GM11168 (cell line): Measurements from ENCODE around the gene HBS1L.

Source experiments
- in situ Hi-C: fragments of 300-500 bp; cut with MboI; formaldehyde crosslinking; loops from one replicate; pipeline ENCODE4 v1.12.0; 2022; ENCODE audit warnings: low sequenced_read_pairs; ENCODE audit not compliant: unreplicated experiment

Gene HBS1L

DNA sequence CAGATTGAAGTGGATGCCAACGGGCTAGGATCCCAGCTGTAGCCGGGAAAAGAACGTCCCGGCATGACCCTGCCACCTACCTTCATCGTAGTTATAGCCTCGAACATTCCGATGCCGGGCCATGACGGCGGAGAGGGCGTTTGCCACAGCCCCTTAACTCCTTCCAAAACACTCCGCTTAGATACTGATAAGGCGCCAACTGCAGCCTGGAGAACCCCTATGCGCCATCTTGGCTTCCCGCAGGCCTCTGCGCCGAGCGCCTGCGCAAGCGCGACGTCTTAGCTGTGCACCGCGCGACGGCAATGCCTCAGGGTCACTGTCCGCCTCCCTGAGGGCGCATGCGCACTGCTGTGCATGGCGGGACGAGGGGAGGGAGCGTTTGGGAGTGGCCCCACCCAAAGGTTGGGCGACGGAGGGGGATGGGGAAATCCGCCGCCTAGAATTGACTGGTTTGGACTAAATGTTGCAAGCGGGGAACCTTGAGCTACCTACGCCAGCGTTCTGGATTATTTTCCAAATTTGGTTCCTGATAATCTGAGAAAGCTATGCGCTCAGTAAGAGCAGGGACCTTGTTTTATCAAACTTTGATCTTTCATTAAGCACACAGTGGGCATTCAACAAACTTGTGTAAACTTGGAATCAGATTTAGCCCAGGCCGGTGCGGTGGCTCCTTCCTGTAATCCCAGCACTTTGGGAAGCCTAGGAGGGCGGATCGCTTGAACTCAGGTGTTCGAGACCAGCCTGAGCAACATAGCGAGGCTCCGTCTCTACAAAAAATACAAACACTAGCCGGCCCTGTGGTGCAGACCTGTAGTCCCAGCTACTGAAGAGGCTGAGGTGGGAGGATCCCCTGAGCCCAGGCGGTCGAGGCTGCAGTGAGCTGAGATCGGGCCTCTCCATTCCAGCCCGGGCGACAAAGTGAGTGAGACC, at the start of gene HBS1L:
TSS of gene HBS1L (minus strand) at position 254 of the 930 bp plus-strand sequence. CDS start at position 123, 131 bp downstream.
- in situ Hi-C loops: no loop called here

- in situ Hi-C loops: no loop called here
Measured at GRCh38 chr6:135104199-135104598, 49.6 kb upstream of the HBS1L start.

GRCh38 chr6:135102191-135102590, 47.6 kb upstream of the HBS1L start:
- in situ Hi-C loops: no loop called here

DNA sequence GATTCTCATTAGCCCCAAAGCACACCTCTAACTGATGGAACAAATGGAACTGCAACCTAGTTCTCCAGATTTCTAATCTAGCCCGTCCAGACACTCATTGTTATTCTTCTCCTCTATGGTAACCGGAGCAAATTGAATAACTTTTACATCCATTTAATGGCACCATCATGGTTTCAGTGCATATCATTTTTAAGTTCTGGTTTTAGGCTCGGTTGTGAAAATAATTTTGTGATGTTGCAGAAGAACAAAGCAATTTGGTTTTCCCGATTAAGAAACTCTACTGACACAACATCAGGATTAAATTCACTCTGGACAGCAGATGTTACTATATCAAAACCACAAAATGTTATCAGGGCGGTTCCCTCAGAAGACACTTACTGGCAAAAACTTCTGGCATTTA, 42.5 kb upstream of the HBS1L start:
- in situ Hi-C loops: no loop called here

DNA sequence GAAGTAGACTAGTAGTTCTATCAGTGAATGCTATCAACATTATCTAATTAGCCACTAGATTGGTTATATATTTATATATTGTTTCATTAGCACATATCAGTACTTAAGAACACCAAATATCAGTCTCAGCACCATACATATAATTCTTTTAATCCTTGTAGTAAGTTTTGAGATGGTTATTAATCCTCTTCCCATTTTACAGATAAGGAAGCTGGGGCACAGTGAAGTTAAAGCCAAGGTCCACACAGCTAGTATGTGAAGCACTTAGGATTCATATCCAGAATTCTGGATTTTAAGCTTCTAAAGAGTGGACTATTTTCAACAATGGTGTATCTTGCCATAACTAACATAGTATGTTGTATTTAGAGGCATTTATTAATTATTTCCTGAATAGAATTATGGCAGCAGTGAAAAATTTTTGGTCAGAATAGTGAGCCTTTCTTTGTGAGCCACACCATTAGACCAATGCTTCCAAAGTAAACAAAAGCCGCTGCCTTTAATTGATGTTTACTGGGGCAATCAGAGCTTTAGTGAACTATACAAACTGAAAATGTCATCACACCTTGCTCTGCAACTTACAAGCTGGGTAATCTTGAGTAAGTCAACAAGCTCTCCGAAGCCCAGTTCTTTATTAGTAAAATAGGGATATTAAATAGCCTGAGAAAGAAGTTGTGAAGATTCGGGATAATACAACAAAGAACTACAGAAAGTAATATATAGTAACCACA, 41.9 kb upstream of the HBS1L start:
- in situ Hi-C loops: no loop called here

DNA sequence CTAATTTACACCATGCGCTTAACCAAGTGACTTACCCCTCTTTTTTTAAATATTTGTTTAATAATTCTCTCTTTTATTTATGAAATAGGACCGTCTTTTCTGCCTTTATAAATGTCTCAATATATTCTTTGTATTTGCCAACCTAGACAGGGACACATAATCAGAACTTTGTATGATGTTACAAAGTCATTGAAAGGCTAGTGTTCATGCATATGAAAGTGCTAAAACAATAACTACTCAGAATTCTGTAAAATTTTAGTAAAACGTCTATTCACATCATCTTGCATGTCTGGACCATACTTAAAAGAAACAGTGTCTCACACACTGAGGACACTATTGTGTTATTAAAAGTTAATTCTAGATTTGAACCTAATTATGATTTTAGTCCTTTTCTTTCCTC, 41.1 kb upstream of the HBS1L start:
- in situ Hi-C loops: no loop called here

DNA sequence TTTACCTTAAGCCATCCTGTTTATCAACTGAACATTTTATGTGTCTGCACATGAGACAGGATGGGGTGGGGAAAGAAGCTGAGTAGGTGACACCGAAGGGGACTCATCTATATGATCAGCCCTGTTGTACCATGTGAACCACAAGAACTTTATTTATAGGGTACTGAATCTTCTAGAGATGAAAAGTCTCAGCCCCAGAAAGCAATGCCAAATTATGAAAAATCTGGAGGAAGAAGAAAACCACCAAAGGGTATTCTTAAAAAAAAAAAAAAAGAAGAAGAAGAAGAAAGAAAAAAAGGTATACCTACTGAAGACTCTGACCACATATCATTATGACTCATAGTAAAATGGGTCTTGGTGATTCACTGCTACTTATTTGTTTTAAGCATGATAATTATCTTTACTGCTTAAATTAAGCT, 39.8 kb upstream of the HBS1L start:
- in situ Hi-C loops: no loop called here

DNA sequence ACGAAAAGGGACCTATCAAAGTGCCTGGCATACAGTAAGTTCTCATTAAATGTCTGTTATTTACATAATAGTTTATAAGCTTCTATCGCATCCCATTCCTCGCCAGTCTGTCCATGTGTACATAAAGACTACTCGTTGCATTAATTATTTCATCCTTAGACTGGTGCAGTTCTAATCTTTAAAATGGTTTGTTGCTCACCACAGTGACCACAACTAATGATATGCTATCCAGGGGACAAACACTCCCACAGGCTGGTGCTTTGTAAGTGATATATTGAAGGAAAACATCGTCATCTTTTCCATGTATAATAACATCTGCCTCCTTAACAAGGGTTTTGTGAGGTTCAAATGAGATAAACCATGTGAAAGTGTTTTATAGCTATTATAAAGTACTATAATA, 39.0 kb upstream of the HBS1L start:
- in situ Hi-C loops: no loop called here

GRCh38 chr6:135092724-135093123, 38.1 kb upstream of the HBS1L start:
- in situ Hi-C loops: no loop called here

DNA sequence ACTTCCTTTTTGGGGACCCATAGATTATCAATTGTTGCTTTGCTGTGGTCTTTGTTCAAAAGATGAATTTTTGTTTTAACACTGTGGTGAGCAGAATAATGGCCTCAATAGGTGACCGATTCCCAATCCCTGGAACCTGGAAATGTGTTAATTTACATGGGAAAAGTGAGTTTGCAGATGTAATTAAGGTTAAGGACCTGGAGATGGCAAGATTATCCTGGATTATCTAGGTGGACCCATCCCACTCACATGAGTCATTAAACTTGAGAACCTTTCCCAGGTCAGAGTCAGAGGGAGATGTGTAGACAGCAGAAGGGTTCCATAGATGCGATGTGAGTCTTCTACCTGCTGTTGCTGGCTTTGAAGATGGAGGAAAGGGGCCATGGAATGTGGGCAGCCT, 36.2 kb upstream of the HBS1L start:
- in situ Hi-C loops: no loop called here

DNA sequence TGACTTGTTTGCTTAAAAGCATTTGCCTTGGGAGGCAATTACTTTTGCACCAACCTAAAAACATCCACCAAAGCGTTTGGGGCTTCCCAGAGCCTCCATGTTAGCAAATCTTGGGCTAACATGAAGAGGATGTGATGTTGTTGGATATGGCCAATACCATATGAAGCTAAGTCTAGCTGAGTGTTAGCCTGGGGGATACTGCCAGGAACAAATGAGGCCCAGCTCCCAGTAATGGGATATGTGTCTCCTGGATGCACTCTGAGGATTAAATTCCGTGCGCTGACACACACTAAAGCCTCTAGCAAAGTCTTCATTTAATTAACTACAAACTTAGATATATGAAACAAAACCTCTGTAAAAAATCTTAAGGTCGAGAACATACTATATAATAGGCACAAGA, 35.3 kb upstream of the HBS1L start:
- in situ Hi-C loops: no loop called here

DNA sequence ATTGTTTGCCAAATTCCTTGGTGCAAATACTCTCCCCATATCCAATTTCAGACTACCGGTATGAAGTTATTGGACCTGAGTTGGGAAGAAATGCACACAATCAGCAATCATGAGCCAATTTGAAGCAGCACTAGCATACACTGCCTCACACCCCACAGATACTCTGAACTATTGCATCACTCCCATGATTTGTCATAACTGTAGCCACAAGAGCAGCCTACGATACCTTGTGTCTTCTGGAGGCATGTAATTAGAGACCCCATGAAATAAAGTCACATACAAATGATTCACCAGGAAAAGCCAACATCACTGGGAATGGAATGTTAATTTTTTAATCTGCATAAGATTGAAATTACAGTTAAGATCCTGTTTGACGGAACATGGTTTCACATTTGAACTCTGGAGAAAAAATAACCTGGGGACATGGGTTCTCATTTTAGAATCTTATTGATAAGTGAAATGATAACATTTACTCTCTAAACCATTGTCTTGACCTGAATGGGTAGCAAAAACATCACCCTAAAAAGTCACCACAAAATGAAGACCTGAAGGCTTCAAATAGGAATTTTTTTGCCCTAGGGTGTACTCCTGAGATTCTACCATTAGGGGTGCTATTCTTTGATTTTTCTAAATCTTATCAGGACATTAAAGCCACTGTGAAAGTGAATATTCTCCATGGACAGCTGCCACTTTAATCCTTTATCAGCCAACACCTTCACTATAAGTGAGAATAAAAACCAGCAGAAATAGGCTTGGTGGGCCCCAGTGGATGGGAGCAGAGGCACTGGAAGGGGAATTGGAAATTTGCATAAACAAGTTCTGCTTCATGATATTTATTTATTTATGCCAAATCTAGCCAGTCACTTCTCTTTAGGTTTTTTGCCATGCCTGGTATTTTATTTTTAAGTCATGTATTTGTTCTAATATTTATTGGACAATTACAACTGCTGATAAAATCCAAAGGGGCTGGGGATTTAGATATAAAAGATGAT, 34.5 kb upstream of the HBS1L start:
- in situ Hi-C loops: no loop called here

GRCh38 chr6:135088281-135088680, 33.7 kb upstream of the HBS1L start:
- in situ Hi-C loops: no loop called here

GRCh38 chr6:135087803-135088202, 33.2 kb upstream of the HBS1L start:
- in situ Hi-C loops: no loop called here

DNA sequence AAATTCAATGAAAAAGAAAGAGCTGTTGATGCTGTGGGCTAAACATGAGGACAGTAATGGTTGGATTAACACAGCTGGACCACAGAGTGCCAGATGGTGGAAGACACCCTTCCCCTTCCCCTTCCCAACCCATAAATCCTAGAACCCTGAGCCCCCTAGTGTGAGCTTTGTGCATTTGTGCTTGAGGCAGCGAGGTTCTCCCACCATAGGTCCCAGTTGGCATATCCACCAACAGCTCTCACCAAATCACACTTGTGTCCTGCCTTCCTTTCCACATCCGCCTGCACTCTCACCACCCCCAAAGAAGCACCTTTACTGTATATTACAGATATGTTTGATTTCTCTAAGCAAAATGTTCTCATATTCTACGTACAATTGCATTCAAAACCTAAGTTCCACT, 32.8 kb upstream of the HBS1L start:
- in situ Hi-C loops: no loop called here

- in situ Hi-C loops: no loop called here
Measured at GRCh38 chr6:135086414-135086764, 31.8 kb upstream of the HBS1L start.

DNA sequence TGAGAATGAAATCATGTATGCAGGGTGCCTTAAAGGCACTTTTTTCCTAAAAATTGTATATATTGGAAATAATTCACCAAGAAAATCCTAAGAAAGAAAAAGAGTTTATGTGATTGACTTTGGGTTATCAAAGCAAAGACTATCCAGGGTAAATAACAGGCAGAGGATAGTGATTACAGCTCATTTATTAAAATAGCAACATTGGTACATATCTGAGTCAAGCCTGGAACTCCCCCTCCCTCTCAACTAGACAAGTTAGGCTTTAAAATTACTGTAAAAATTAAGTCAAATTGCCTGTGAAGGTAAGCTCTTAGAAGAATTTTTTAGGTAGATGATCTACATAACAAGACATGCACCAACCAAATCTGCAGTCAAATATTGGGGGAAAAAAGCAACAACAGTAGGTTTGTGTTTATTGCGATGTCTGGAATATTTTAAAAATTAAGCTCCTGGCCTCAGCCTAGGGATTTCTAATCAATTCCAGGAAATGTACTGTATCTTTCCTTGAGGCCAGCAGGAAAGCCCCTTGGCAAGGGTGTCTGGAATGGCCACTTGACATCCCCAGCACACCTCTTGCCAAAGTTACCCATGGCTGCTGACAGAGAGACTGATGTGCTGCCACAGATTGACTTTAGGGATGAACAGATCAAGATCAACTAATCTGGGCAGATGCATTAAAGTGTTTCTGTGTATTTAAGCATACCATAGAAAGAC, 31.2 kb upstream of the HBS1L start:
- in situ Hi-C loops: no loop called here

DNA sequence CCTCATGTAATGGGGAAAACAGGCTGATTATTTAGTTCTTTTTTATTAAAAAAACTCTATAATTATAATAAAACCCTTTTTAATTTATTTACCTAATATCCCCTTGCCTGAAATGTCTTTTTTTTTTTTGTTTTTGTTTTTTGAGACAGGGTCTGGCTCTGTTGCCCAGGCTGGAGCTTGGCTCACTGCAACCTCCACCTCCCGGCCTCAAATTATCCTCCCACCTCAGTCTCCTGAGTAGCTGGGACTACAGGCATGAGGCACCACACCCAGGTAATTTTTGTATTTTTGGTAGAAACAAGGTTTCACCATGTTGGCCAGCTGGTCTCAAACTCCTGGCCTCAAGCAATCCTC, 30.3 kb upstream of the HBS1L start:
- in situ Hi-C loops: no loop called here

- in situ Hi-C loops: no loop called here
Measured at GRCh38 chr6:135084001-135084915, 29.6 kb upstream of the HBS1L start.
